Neural progenitor cell (in vitro differentiated cells): ENCODE measurements around the gene EMP2.

Experiments used
- EZH2 ChIP-seq: fragments of 200-600 bp; sonication (generic); IDR thresholded peaks from 2 replicates; pipeline ENCODE4 v1.6.1; 2017; ENCODE audit warnings: antibody characterized with exemption, mild to moderate bottlenecking, moderate library complexity
- TF ChIP-seq, protein P1 (sequence below): fragments of 200-600 bp; sonication (generic); IDR thresholded peaks from 2 replicates; pipeline ENCODE4 v1.5.1; 2017; ENCODE audit warnings: antibody characterized with exemption, mild to moderate bottlenecking

GRCh38 chr16:10525214-10525825 lies 55.1 kb downstream of the EMP2 start:
- TF ChIP-seq, protein P1, sequence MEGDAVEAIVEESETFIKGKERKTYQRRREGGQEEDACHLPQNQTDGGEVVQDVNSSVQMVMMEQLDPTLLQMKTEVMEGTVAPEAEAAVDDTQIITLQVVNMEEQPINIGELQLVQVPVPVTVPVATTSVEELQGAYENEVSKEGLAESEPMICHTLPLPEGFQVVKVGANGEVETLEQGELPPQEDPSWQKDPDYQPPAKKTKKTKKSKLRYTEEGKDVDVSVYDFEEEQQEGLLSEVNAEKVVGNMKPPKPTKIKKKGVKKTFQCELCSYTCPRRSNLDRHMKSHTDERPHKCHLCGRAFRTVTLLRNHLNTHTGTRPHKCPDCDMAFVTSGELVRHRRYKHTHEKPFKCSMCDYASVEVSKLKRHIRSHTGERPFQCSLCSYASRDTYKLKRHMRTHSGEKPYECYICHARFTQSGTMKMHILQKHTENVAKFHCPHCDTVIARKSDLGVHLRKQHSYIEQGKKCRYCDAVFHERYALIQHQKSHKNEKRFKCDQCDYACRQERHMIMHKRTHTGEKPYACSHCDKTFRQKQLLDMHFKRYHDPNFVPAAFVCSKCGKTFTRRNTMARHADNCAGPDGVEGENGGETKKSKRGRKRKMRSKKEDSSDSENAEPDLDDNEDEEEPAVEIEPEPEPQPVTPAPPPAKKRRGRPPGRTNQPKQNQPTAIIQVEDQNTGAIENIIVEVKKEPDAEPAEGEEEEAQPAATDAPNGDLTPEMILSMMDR, result no peak
- TF ChIP-seq EZH2, result no peak
